Brain microvascular endothelial cell (primary cell): ENCODE data around the gene MBNL1.
A peak's percentile ranks its signal among the peaks of the same experiment; 100 is the strongest.

ENCODE experiments used
- DNase-seq: peaks from one replicate; pipeline ENCODE4 v3.0.0-alpha.2; 2020
- H3K27ac ChIP-seq: fragments of 250-450 bp; sonication (Bioruptor Pico); 2 replicates; pipeline ENCODE4 v1.5.1; 2020; ENCODE audit warnings: mild to moderate bottlenecking, moderate library complexity
- H3K27me3 ChIP-seq: fragments of 250-450 bp; sonication (Bioruptor Pico); replicated peaks from 2 replicates; pipeline ENCODE4 v1.5.1; 2020; ENCODE audit warnings: mild to moderate bottlenecking
- H3K36me3 ChIP-seq: fragments of 250-450 bp; sonication (Bioruptor Pico); replicated peaks from 2 replicates; pipeline ENCODE4 v1.5.1; 2020; ENCODE audit warnings: mild to moderate bottlenecking
- H3K4me3 ChIP-seq: 2 replicates; pipeline ENCODE4 v1.5.1; 2011; ENCODE audit warnings: low read depth, mild to moderate bottlenecking, control low read depth, low read length, moderate library complexity
- in situ Hi-C: cut with HindIII; loops from 2 replicates; pipeline ENCODE4 v1.10.0; 2017; ENCODE audit warnings: low sequenced_read_pairs, low pct_ligation_motif_present
- TF ChIP-seq, protein P1 (sequence below): IDR thresholded peaks from 2 replicates; pipeline ENCODE4 v1.5.1; 2011; ENCODE audit warnings: low read depth, mild to moderate bottlenecking, moderate library complexity, low read length, control low read depth, inconsistent platforms; ENCODE audit errors: missing control alignments

The MBNL1 gene

DNA sequence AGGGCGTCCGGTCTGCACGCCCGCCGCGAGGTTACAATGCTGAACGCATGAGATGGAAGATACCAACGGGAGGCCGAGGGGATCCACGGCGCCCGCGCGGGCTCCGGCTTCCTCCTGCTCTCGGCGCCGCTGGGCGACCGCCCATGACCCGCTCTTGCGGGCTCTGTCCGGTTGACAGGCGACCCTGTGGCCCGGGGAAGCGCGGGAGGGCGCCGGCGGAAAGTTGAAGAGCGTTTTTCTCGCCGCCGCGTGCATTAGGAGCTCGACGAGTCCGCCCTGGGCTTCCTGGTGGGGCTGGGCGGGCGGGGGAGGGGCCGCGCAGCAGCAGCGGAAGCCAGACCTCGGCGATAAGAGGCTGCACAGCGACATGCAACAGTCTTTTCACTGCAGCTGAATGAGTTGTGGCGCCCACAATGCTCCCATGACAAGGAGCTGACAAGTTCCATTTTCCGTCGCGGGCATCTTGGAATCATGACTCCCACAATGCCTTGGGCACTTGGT is at the start of gene MBNL1:
Gene MBNL1 (plus strand): TSS at position 375 of the 501 bp plus-strand sequence. CDS start 31,265 bp downstream, outside the sequence.
- TF ChIP-seq, protein P1, sequence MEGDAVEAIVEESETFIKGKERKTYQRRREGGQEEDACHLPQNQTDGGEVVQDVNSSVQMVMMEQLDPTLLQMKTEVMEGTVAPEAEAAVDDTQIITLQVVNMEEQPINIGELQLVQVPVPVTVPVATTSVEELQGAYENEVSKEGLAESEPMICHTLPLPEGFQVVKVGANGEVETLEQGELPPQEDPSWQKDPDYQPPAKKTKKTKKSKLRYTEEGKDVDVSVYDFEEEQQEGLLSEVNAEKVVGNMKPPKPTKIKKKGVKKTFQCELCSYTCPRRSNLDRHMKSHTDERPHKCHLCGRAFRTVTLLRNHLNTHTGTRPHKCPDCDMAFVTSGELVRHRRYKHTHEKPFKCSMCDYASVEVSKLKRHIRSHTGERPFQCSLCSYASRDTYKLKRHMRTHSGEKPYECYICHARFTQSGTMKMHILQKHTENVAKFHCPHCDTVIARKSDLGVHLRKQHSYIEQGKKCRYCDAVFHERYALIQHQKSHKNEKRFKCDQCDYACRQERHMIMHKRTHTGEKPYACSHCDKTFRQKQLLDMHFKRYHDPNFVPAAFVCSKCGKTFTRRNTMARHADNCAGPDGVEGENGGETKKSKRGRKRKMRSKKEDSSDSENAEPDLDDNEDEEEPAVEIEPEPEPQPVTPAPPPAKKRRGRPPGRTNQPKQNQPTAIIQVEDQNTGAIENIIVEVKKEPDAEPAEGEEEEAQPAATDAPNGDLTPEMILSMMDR, result no peak
- in situ Hi-C loops, result no loop called here
- peak; percentile 73 for DNase-seq
- Histone ChIP-seq H3K27me3 (no peaks in the 10 kb centered on the region), H3K4me3 (peak within 1 kb of the TSS; percentile 79), H3K27ac (peak within 1 kb of the TSS; percentile 92), H3K36me3 (no peaks in the 10 kb centered on the region)

- no peak overlapping the region for H3K27ac ChIP-seq
- TF ChIP-seq, protein P1, result no peak
- no peaks in the 10 kb centered on the region for H3K36me3 ChIP-seq
- H3K4me3 ChIP-seq, result no peak overlapping the region
- in situ Hi-C loops, result no loop called here
- DNase-seq, result no peak
- no peaks in the 10 kb centered on the region for H3K27me3 ChIP-seq
These were observed 49.5 kb upstream of the MBNL1 start for GRCh38 chr3:152219216-152219615.

GRCh38 chr3:152219769-152220255 is 48.9 kb upstream of the MBNL1 start:
- Histone ChIP-seq H3K27ac (no peak overlapping the region), H3K36me3 (no peaks in the 10 kb centered on the region)
- in situ Hi-C loops, result no loop called here

DNA sequence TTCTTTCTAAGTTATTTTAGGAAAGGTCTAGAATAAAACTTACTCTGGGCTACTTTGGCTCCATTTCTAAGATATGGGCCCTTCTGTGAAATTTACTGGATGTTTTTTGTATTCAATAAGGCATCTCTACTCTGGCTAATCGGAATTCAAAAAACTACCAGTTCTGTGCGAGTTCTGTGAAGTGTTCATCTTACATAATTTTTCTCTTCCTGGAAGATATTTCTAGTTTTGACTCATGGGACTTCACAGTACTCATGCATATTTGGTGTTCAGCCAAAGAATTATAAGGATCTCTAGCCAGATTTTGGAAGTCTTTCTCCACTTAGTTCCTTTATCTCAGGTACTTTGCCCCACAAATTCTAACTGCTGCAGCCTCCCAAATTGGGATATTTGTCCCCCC is 46.4 kb upstream of the MBNL1 start:
- no peaks in the 10 kb centered on the region for H3K36me3 ChIP-seq
- no peak overlapping the region for H3K4me3 ChIP-seq
- TF ChIP-seq, protein P1, result no peak
- no peak overlapping the region for H3K27ac ChIP-seq
- DNase-seq, result no peak
- in situ Hi-C loops, result no loop called here
- no peaks in the 10 kb centered on the region for H3K27me3 ChIP-seq

More at GRCh38 chr3:152219769-152220255, 48.9 kb upstream of the MBNL1 start:
- TF ChIP-seq, protein P1, result no peak
- no peak for DNase-seq
- H3K27me3 ChIP-seq, result no peaks in the 10 kb centered on the region
- H3K4me3 ChIP-seq, result no peak overlapping the region

DNA sequence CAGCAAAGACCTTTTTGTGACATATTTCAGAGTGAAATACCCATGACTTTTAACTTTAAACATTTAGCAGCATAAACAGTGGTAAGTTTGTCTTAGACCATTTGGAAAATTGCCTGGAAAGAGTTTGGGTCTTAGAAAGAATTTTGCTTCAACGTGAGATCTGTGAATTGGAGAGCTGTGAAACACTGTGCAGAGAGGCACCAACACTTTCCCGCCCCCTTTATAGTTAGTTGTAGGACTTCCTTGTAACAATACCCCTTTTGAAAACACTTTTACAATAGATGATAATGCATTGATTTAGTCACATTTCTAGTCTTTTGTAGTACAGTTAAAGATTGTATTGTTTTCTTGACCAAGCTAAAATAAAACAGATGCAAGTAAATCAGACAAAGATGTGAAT is 43.5 kb upstream of the MBNL1 start:
- no peak overlapping the region for H3K27ac ChIP-seq
- DNase-seq, result no peak
- H3K27me3 ChIP-seq, result no peaks in the 10 kb centered on the region
- no peak overlapping the region for H3K4me3 ChIP-seq
- in situ Hi-C loops, result no loop called here
- no peaks in the 10 kb centered on the region for H3K36me3 ChIP-seq
- TF ChIP-seq, protein P1, result no peak

DNA sequence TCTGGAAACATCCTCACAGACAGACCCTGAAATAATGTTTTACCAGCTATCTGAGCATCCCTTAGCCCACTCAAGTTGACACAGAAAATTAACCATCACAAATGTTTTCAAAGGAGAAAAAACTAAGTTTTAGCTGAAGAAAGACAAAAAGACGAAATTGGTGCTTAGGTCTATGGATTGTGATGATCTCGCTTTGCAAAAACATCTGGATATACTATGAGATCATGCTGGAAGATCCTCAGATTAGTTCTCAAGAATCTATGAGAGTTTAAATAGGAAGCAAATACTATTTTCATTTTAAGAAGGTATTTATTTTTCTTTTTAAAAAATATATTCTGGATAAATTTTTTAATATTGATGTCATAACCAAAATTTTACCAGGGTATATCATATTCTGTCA is 42.6 kb upstream of the MBNL1 start:
- Histone ChIP-seq H3K4me3 (no peak overlapping the region), H3K27me3 (no peaks in the 10 kb centered on the region), H3K36me3 (no peaks in the 10 kb centered on the region), H3K27ac (no peak overlapping the region)
- DNase-seq, result no peak
- in situ Hi-C loops, result no loop called here
- TF ChIP-seq, protein P1, result no peak
